Esophagus squamous epithelium (tissue), 4 donors: ENCODE results near the gene THOC6.

Experiments
- CTCF ChIP-seq, 6 experiments: fragments of 450-650 bp in 4 of 6; fragments of 200-600 bp in 2 of 6; sonication (generic) in 2 of 6; IDR thresholded peaks; one replicate each; pipeline ENCODE4 v1.5.1; 2016 to 2019; ENCODE audit warnings: antibody characterized with exemption in 6 of 6, mild to moderate bottlenecking in 4 of 6, moderate library complexity in 4 of 6
- POLR2A ChIP-seq, 4 donors: fragments of 450-650 bp; IDR thresholded peaks; one replicate each; pipeline ENCODE4 v1.6.1; 2017; ENCODE audit warnings: antibody characterized with exemption in 4 of 4, mild to moderate bottlenecking in 4 of 4, moderate library complexity in 3 of 4

GRCh38 chr16:3071655-3072054, 47.8 kb downstream of the THOC6 start:
- TF ChIP-seq CTCF (IDR thresholded peaks at IDR 0.05) (no peak), POLR2A (IDR thresholded peaks at IDR 0.05) (no peak)
